ELR (cell line): ENCODE results near the gene INO80.
"Not testable (repeated sequence)": the region's sequence is repeated elsewhere in the genome, so short reads cannot be mapped to it uniquely, and the experiment has no call there.

ENCODE experiments used
- DNase-seq: peaks from one replicate; pipeline ENCODE4 v3.0.0-alpha.2; 2015; ENCODE audit warnings: low read depth

INO80 gene

GRCh38 chr15:40961740-40962139 lies 154.3 kb downstream of the INO80 start:
- not testable (repeated sequence) for DNase-seq

GRCh38 chr15:40960925-40961324 lies 155.2 kb downstream of the INO80 start:
- DNase-seq: peak; percentile 44

DNA sequence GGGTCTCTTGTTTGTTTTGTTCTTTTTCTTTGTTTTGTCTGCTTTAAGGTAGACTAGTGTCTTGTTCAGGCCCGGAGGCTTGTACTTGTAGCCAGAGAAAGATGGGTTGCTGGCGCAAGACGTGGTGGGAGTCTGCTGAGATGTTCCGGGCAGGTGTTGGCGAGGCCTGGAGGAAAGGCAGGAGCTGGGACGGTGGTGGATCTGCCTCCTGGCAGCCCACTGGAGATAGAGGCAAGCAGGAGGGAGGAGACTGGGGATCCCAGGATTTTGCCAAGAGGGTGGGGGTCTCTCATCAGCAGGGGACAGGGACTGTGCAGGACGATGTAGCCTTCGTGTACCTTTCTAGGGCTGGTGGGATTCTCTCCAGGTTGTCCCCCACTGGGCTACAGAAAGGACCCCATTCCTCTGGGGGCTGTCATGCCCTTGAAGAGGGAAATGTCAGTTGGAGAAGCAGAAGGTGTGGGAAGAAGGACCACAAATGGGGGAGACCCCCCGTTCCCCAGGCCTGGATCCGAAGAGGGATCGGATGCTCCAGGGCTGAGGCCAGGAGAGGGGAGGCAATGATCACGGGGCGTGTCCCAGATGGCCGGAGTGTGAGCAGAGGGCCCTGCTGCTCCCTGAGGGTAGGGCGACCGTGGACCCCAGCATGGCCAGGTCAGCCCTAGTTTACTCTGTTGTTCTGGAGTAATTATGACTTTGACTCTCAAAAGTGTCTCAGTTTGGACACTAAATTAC lies 155.8 kb downstream of the INO80 start:
- DNase-seq: no peak

DNA sequence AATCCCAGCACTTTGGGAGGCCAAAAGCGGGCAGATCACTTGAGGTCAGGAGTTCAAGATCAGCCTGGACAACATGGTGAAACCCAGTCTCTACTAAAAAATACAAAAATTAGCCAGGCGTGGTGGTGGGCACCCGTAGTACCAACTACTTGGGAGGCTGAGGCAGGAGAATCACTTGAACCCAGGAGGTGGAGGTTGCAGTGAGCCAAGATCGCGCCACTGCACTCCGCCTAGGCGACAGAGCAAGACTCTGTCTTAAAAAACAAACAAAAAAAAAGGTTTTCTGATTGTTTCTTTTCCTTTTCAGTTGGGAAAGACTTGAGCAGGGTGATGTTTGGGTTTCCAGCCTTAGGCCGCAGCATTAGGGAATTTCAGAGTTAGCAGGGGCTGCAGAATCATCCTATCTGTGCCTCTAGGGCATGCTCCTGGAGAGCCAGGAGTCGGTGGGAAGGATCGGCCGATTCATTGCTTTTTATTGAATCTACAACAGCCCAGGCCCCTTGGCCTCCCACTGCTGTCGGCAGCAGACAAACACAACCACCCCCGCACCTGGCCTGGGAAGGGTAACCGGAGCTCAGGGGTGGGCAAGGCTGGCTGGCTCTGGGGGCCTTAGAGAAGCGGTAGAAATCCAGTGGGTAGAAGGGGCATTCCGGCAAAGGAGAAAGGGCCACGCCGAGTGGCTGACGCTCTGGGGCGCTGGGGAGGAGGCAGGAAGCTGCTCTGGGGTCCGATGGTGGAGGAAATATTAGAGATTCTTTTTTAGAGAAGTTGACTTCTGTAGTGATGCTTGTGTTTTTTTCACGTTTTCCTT lies 156.5 kb downstream of the INO80 start:
- no peak for DNase-seq

GRCh38 chr15:40958723-40959122 lies 157.4 kb downstream of the INO80 start:
- no peak for DNase-seq

GRCh38 chr15:40958146-40958545 lies 157.9 kb downstream of the INO80 start:
- no peak for DNase-seq

DNA sequence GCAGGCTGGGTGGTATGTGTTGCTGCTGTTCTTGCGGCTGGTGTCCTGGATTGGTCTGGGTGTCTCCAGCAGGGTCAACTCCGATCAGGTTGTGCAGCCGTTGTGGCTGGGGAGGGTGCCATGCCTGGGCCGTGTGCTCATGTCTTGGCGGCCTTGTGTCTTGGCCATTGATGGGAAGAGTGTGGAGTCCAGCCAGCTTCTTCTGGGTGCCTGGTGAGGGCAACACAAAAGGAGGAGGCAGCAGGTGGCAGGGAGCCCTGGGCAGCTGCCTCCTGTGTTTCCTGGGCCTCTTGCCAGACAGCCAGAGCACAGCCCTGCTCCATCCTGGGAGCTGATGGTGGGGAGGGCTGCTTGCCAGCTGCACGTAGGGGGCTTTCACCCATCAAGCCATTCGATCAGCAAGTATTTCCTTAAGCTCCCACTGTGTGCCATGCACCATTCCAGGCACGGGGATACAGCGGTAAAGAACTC lies 158.5 kb downstream of the INO80 start:
- no peak for DNase-seq

- no peak for DNase-seq
These were observed 159.0 kb downstream of the INO80 start for GRCh38 chr15:40957041-40957555.

DNA sequence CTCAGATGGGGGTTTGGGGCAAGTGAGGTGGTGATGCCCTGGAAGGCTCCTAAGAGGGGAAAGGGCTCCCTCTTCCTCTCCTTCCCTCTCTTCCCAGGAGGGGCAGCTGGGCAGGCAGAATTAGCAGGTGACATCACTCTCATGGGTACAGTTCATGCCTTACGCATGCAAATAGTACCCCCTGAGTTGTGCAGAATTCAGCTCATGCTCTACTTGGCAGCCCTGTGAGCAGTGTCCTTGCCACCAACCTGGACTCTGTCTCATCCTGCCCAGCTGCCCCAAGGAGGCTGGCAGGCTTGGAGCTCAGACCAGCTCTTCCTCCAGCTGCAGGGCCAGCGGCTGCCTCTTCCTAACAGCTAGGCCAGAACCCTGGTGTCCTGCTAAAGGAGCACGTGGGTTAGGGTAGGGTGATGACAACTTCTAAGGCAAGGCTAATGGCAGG lies 159.5 kb downstream of the INO80 start:
- no peak for DNase-seq

- DNase-seq: no peak
These were observed 160.0 kb downstream of the INO80 start for GRCh38 chr15:40955930-40956540.

DNA sequence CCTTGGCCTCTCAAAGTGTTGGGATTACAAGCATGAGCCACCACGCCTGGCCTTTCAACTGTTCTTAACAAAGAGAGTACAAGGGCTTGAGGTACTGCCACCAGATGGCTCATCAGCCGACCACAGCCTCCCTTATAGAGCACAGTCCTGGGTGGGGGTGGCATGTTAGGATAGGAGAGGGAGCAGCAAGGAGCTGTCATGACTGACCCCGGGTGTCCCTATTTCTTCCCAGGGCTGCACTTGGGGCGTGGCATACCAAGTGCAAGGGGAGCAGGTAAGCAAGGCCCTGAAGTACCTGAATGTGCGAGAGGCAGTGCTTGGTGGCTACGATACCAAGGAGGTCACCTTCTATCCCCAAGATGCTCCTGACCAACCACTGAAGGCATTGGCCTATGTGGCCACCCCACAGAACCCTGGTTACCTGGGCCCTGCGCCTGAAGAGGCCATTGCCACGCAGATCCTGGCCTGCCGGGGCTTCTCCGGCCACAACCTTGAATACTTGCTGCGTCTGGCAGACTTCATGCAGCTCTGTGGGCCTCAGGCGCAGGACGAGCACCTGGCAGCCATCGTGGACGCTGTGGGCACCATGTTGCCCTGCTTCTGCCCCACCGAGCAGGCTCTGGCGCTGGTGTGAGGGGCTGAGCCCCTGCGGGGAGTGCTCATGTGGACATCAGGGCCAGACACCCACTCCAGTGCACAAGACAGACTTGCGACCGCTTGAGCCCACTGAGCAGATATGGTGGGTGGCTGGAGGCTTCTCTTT lies 160.8 kb downstream of the INO80 start:
- DNase-seq: no peak

- not testable (repeated sequence) for DNase-seq
These were observed 161.8 kb downstream of the INO80 start for GRCh38 chr15:40954158-40954848.

DNA sequence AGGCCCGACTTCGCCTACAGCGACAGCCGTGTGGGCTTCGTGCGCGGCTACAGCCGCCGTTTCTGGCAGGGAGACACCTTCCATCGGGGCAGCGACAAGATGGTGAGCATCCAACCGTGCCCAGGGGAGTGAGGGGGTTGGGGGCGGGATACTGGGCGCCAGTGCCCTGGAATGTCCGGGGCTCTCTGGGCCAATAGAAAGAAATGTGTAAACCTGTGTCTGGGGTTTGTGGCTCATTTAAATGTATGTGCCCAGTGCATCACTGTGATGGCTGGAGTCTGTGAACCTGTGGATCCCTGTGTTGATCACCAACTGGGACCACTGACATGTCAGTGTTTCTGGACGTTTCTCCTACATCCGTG lies 162.4 kb downstream of the INO80 start:
- DNase-seq: no peak

GRCh38 chr15:40952901-40953712 lies 163.0 kb downstream of the INO80 start, which contains the start of gene CHAC1:
Gene CHAC1, plus strand, starts transcription at chr15:40953471. Its CDS starts 113 bp downstream, at chr15:40953584.
- peak; percentile 96 for DNase-seq

GRCh38 chr15:40952301-40952900 lies 163.7 kb downstream of the INO80 start:
- DNase-seq: no peak

DNA sequence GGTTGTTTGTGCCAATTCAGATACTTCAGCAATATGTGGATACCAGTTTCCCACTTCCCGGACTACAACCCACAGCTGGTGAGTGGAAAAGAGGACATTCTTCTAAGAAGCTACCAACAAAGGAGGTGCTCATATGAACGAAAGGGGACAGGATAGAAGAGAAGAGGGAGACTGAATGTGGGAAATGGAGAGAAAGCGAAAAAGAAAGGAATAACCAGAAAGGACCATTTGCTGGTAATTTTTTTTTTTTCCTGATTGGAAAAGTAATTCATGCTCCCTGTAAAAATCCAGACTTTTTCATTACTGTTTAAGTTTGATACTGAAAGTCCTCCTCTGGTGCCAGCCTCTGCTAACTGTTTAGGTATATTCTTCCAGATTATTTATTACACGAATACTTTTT lies 164.3 kb downstream of the INO80 start:
- no peak for DNase-seq

DNA sequence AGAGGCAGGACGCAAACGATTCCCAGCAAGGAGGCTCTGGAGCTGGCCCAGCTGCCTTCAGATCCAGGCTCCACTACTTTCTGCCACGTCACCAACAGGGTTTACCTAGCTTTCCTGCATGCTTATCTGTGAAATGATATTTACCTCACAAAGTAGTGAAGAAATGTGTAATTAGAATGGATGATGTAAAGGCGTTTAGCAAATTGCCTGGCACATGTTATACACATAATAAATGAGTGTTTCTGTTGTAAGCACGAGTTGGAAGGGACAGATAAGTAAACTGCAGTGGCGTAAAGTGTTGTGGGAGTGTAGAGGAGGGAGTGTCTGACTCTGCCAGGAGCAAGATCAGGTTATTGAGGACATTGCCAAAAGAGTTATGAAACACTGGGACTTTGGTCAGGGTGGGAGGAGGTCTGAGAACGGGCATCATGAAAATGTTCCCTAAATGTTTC lies 166.3 kb downstream of the INO80 start:
- DNase-seq: no peak

DNA sequence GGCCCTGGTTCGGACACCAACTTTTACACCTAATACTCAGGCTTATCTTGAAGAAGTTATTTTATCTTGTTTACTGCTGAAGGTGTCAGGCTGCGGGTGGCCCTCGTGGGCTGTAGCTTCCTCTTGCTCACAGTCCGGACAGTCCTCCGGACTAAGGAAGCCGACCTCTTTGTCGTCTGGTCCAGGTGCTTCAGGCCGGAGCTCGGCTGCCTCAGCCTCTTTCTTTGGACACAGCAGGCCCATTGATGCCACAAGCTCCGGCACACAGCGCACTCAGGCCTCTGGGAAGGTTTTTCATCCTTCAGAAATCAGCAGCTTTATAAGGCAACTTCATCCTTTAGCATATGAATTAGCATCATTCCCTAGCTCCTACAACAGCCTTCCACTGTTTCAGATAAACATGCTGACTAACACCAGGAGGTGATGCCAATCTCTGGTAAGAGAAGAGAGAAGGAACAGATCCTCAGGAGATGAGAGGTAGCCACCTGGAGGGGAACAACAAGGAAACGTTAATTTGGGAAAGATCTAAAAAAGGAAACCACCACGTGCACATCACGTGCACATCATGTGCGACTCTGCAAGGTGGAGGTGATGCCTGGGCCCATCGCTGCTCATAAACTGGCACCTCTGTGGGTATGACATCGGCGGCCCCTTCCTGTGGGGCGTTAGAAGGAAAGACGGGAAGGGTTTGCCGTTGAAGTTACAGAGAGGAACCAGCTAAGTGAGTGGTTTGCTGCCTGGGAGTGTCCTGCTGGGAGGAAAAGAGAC lies 167.2 kb downstream of the INO80 start:
- no peak for DNase-seq
